OCI-LY3 (cell line): ENCODE measurements around the gene DNAI7.

ENCODE experiments used
- H2AFZ ChIP-seq: fragments of 200-600, 300-600 bp; shearing (Covaris generic); 2 replicates; pipeline ENCODE4 v1.6.0; 2014; ENCODE audit warnings: antibody characterized with exemption, low read depth, low read length
- H3K27ac ChIP-seq: fragments of 200-600, 300-600 bp; sonication (generic); 2 replicates; pipeline ENCODE4 v1.5.1; 2014; ENCODE audit warnings: mild to moderate bottlenecking, low read length, moderate library complexity, mixed read lengths
- H3K27me3 ChIP-seq: fragments of 200-600, 300-600 bp; sonication (generic); 2 replicates; pipeline ENCODE4 v1.6.1; 2014; ENCODE audit warnings: low read depth, low read length, mixed read lengths
- H3K36me3 ChIP-seq: fragments of 200-600, 300-600 bp; sonication (generic); replicated peaks from 2 replicates; pipeline ENCODE3; 2014; ENCODE audit warnings: low read depth, low read length, mixed read lengths
- H3K4me1 ChIP-seq: fragments of 300-600, 200-600 bp; sonication (generic); 2 replicates; pipeline ENCODE4 v1.6.1; 2014; ENCODE audit warnings: low read length, mixed read lengths
- H3K4me2 ChIP-seq: fragments of 200-600, 300-600 bp; sonication (generic); 2 replicates; pipeline ENCODE4 v1.6.1; 2014; ENCODE audit warnings: low read length, mixed read lengths
- H3K4me3 ChIP-seq: fragments of 300-600, 200-600 bp; sonication (generic); 2 replicates; pipeline ENCODE4 v1.5.1; 2014; ENCODE audit warnings: antibody characterized with exemption, mild to moderate bottlenecking, low read length, moderate library complexity
- H3K79me2 ChIP-seq: fragments of 300-600, 200-600 bp; shearing (Covaris generic); 2 replicates; pipeline ENCODE4 v1.6.1; 2014; ENCODE audit warnings: mild to moderate bottlenecking, low read length, mixed read lengths
- H3K9ac ChIP-seq: fragments of 300-600, 200-600 bp; shearing (Covaris generic); 2 replicates; pipeline ENCODE4 v1.6.0; 2014; ENCODE audit warnings: mild to moderate bottlenecking, low read length, moderate library complexity
- H3K9me3 ChIP-seq: fragments of 200-600, 300-600 bp; shearing (Covaris generic); 2 replicates; pipeline ENCODE4 v1.6.1; 2014; ENCODE audit warnings: low read length, mixed read lengths; ENCODE audit not compliant: insufficient read depth
- H4K20me1 ChIP-seq: fragments of 200-600, 300-600 bp; sonication (generic); 2 replicates; pipeline ENCODE4 v1.6.1; 2016; ENCODE audit warnings: low read length, mixed read lengths; ENCODE audit not compliant: insufficient read depth
- CTCF ChIP-seq: fragments of 200-600, 300-600 bp; sonication (generic); IDR thresholded peaks from 2 replicates; pipeline ENCODE4 v1.5.1; 2014; ENCODE audit warnings: antibody characterized with exemption, low read length, low read depth
- EZH2phosphoT487 ChIP-seq: fragments of 200-600 bp; shearing (Covaris generic); IDR thresholded peaks from 2 replicates; pipeline ENCODE4 v1.6.1; 2018; ENCODE audit warnings: antibody characterized with exemption, mixed run types, low read depth

The DNAI7 gene

GRCh38 chr12:25089738-25090137 is 105.2 kb downstream of the DNAI7 start:
- H3K9me3 ChIP-seq: peaks cover 4% of the 10 kb centered on the region; the same call in 1 of the 2 replicates
- peaks cover 56% of the 10 kb centered on the region for H3K36me3 ChIP-seq
- H3K4me2 ChIP-seq: no peak overlapping the region
- no peak overlapping the region for H2AFZ ChIP-seq
- H3K27ac ChIP-seq: no peak overlapping the region
- H3K4me3 ChIP-seq: no peak overlapping the region
- H3K4me1 ChIP-seq: peaks cover 34% of the 10 kb centered on the region
- TF ChIP-seq CTCF: no peak
- TF ChIP-seq EZH2phosphoT487: no peak
- H3K79me2 ChIP-seq: no peaks in the 10 kb centered on the region
- no peak overlapping the region for H3K9ac ChIP-seq
- H4K20me1 ChIP-seq: no peaks in the 10 kb centered on the region
- H3K27me3 ChIP-seq: no peaks in the 10 kb centered on the region

GRCh38 chr12:25087596-25087995 is 107.4 kb downstream of the DNAI7 start:
- Histone ChIP-seq H2AFZ (no peak overlapping the region), H3K79me2 (no peaks in the 10 kb centered on the region)

GRCh38 chr12:25084816-25085215 is 110.1 kb downstream of the DNAI7 start:
- Histone ChIP-seq H3K36me3 (peaks cover 42% of the 10 kb centered on the region), H3K27me3 (no peaks in the 10 kb centered on the region), H3K79me2 (no peaks in the 10 kb centered on the region), H3K4me1 (peaks cover 8% of the 10 kb centered on the region), H3K9me3 (no peaks in the 10 kb centered on the region), H3K27ac (no peak overlapping the region), H4K20me1 (no peaks in the 10 kb centered on the region), H3K4me3 (no peak overlapping the region), H3K4me2 (no peak overlapping the region), H3K9ac (no peak overlapping the region), H2AFZ (no peak overlapping the region)
- TF ChIP-seq EZH2phosphoT487 (no peak), CTCF (no peak)

More at GRCh38 chr12:25087596-25087995, 107.4 kb downstream of the DNAI7 start:
- peaks cover 23% of the 10 kb centered on the region for H3K4me1 ChIP-seq
- H3K27me3 ChIP-seq: no peaks in the 10 kb centered on the region
- H3K4me3 ChIP-seq: no peak overlapping the region
- no peaks in the 10 kb centered on the region for H4K20me1 ChIP-seq
- no peak overlapping the region for H3K9ac ChIP-seq
- no peak overlapping the region for H3K27ac ChIP-seq
- H3K9me3 ChIP-seq: no peaks in the 10 kb centered on the region
- H3K4me2 ChIP-seq: no peak overlapping the region
- peaks cover 48% of the 10 kb centered on the region for H3K36me3 ChIP-seq
- no peak for TF ChIP-seq EZH2phosphoT487
- no peak for TF ChIP-seq CTCF

- Histone ChIP-seq H4K20me1 (no peaks in the 10 kb centered on the region), H3K27ac (no peak overlapping the region), H2AFZ (no peak overlapping the region), H3K9ac (no peak overlapping the region), H3K4me3 (no peak overlapping the region), H3K79me2 (no peaks in the 10 kb centered on the region), H3K4me1 (no peaks in the 10 kb centered on the region), H3K9me3 (no peaks in the 10 kb centered on the region), H3K36me3 (peaks cover 43% of the 10 kb centered on the region), H3K27me3 (no peaks in the 10 kb centered on the region), H3K4me2 (no peak overlapping the region)
- no peak for TF ChIP-seq CTCF
Observed at GRCh38 chr12:25083211-25083610, 111.7 kb downstream of the DNAI7 start.
